CD14-positive monocyte (primary cell): ENCODE measurements around the gene DPRX. TPM values are rescaled to one million over a fixed set of nuclear protein-coding genes. Genes with fewer than 3 reads are reported as not detected.

Source experiments
- DNase-seq, 3 donors: peaks; one replicate each; pipeline ENCODE4 v3.0.0-alpha.2; 2011 to 2022
- H2AFZ ChIP-seq: 2 replicates; pipeline ENCODE4 v1.6.0; 2012; ENCODE audit warnings: mild to moderate bottlenecking, low read depth, low read length, inconsistent platforms; ENCODE audit not compliant: insufficient read depth, poor library complexity, severe bottlenecking
- H3K27ac ChIP-seq, 2 donors: 1 replicate in 1 of 2; 2 replicates in 1 of 2; pipeline ENCODE4 v1.5.1; 2012 to 2013; ENCODE audit warnings: low read length in 2 of 2, control low read depth in 1 of 2, inconsistent platforms in 1 of 2, low read depth in 1 of 2, mild to moderate bottlenecking in 1 of 2
- H3K27me3 ChIP-seq, 2 donors: one replicate each; pipeline versions ENCODE4 v1.6.0 to v1.6.1; 2011 to 2013; ENCODE audit warnings: low read length in 2 of 2; ENCODE audit not compliant: control insufficient read depth in 2 of 2, insufficient read depth in 2 of 2
- H3K36me3 ChIP-seq, 2 donors: replicated peaks in 1 of 2; 1 replicate in 1 of 2; 2 replicates in 1 of 2; pipeline versions ENCODE4 v1.5.1 to v1.6.1; 2012 to 2013; ENCODE audit warnings: low read length in 2 of 2, control low read depth in 1 of 2, inconsistent platforms in 1 of 2, mild to moderate bottlenecking in 1 of 2; ENCODE audit not compliant: insufficient read depth in 2 of 2, control insufficient read depth in 1 of 2
- H3K4me1 ChIP-seq, 2 donors: 1 replicate in 1 of 2; 2 replicates in 1 of 2; pipeline versions ENCODE4 v1.5.1 to v1.6.1; 2012 to 2013; ENCODE audit warnings: low read length in 2 of 2, control low read depth in 1 of 2, inconsistent platforms in 1 of 2, mild to moderate bottlenecking in 1 of 2, moderate library complexity in 1 of 2; ENCODE audit not compliant: insufficient read depth in 2 of 2, control insufficient read depth in 1 of 2
- H3K4me2 ChIP-seq: replicated peaks from 2 replicates; pipeline ENCODE3; 2012; ENCODE audit warnings: low read length, moderate library complexity, mild to moderate bottlenecking; ENCODE audit not compliant: poor library complexity, severe bottlenecking; ENCODE audit errors: extremely low read depth
- H3K4me3 ChIP-seq, 3 experiments: fragments of 200-600 bp in 1 of 3; sonication (generic) in 1 of 3; replicated peaks in 1 of 3; 1 replicate in 2 of 3; 2 replicates in 1 of 3; pipeline ENCODE4 v1.5.1; 2011 to 2013; ENCODE audit warnings: low read length in 3 of 3, mild to moderate bottlenecking in 3 of 3, control low read depth in 2 of 3, low read depth in 2 of 3, inconsistent platforms in 1 of 3, moderate library complexity in 1 of 3
- H3K79me2 ChIP-seq: 2 replicates; pipeline ENCODE4 v1.6.0; 2012; ENCODE audit warnings: mild to moderate bottlenecking, control low read depth, inconsistent platforms, low read length, moderate library complexity; ENCODE audit not compliant: insufficient read depth
- H3K9ac ChIP-seq: 2 replicates; pipeline ENCODE4 v1.6.0; 2017; ENCODE audit warnings: low read length, mild to moderate bottlenecking; ENCODE audit not compliant: insufficient read depth, poor library complexity, severe bottlenecking
- H3K9me3 ChIP-seq, 2 donors: replicated peaks in 1 of 2; 1 replicate in 1 of 2; 2 replicates in 1 of 2; pipeline versions ENCODE4 v1.5.1 to v1.6.1; 2012 to 2013; ENCODE audit warnings: low read length in 2 of 2, control low read depth in 1 of 2; ENCODE audit not compliant: control insufficient read depth in 1 of 2, insufficient read depth in 1 of 2
- H4K20me1 ChIP-seq: 2 replicates; pipeline ENCODE4 v1.6.0; 2012; ENCODE audit warnings: mild to moderate bottlenecking, low read length, control low read depth, moderate library complexity; ENCODE audit not compliant: insufficient read depth
- H3K27ac Mint-ChIP-seq, 7 donors: one replicate each; pipeline ENCODE4 v1.8.0; 2020; ENCODE audit warnings: mild to moderate bottlenecking in 7 of 7, mixed read lengths in 7 of 7, moderate library complexity in 6 of 7, inconsistent platforms in 2 of 7
- H3K27me3 Mint-ChIP-seq, 3 donors: one replicate each; pipeline ENCODE4 v1.8.0; 2021 to 2022; ENCODE audit warnings: low read depth in 3 of 3, mild to moderate bottlenecking in 3 of 3, mixed read lengths in 3 of 3, moderate library complexity in 3 of 3, inconsistent platforms in 1 of 3
- H3K36me3 Mint-ChIP-seq, 2 donors: one replicate each; pipeline ENCODE4 v1.8.0; 2020; ENCODE audit warnings: mixed read lengths in 2 of 2, inconsistent platforms in 1 of 2, mild to moderate bottlenecking in 1 of 2
- H3K4me1 Mint-ChIP-seq: one replicate; pipeline ENCODE4 v1.8.0; 2020; ENCODE audit warnings: mild to moderate bottlenecking, mixed read lengths
- H3K4me3 Mint-ChIP-seq, 2 donors: one replicate each; pipeline ENCODE4 v1.8.0; 2020; ENCODE audit warnings: mild to moderate bottlenecking in 2 of 2, mixed read lengths in 2 of 2, moderate library complexity in 1 of 2
- H3K9me3 Mint-ChIP-seq, 7 donors: one replicate each; pipeline ENCODE4 v1.8.0; 2020 to 2022; ENCODE audit warnings: mixed read lengths in 7 of 7, mild to moderate bottlenecking in 6 of 7, moderate library complexity in 6 of 7, inconsistent platforms in 2 of 7
- WGBS: methylation state at CpG from one replicate; pipeline ENCODE4 v1.1.5; 2013; ENCODE audit warnings: missing lambda C conversion rate; ENCODE audit not compliant: insufficient coverage; 5-methylcytosine and 5-hydroxymethylcytosine counted together
- intact Hi-C, 2 donors: fragments of 100-400 bp; cut with micrococcal nuclease; formaldehyde crosslinking; loops; one replicate each; pipeline versions ENCODE4 v1.15.0 to v1.15.1; 2023
- polyA plus RNA-seq, 3 donors: library from polyadenylated mRNA; depleted of rRNA in 1 of 3; unstranded in 2 of 3; stranded (reverse) in 1 of 3; fragments of 300-500 nt in 2 of 3; fragments of >200 nt in 1 of 3; fragmentation: Illumina TruSeq in 2 of 3; gene quantifications; 1 replicate in 2 of 3; 2 replicates in 1 of 3; pipeline ENCODE4 v1.2.3, GENCODE V29; 2012 to 2021
- TF ChIP-seq, protein P1 (sequence below): fragments of 200-600 bp; IDR thresholded peaks from one replicate; pipeline ENCODE4 v1.8.0; 2022; ENCODE audit warnings: antibody characterized with exemption, mild to moderate bottlenecking

DPRX gene
- polyA plus RNA-seq, 3 donors: not detected

DNA sequence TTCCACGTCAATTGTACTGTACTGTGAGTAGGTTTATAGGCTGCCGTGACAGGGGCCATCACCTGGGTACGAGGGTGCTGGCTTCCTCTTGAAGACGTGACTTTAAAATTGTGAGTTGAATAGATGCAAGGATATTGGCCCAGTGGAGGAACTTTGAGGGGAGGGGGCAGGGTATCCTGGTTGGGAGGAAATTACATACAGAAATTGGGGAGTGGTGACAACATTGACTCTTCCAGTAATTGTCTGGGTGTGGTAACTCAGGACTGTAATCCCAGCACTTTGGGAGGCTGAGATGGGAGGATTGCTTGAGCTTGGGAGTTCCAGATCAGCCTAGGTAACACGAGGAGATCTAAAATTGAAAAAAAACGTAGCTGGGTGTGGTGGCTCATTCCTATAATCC lies 30.4 kb downstream of the DPRX start:
- Histone ChIP-seq H2AFZ (no peak overlapping the region), H3K4me3 (no peak overlapping the region), H3K9ac (no peak overlapping the region), H3K79me2 (no peaks in the 10 kb centered on the region), H3K27me3 (no peaks in the 10 kb centered on the region), H3K9me3 (peaks cover 0 to 2% of the 10 kb centered on the region in 2 donors), H3K27ac (no peak overlapping the region), H4K20me1 (no peaks in the 10 kb centered on the region), H3K36me3 (no peaks in the 10 kb centered on the region), H3K4me1 (no peaks in the 10 kb centered on the region), H3K4me2 (no peak overlapping the region)
- H3K4me3 Mint-ChIP-seq: no peak overlapping the region
- WGBS: 87% methylated on average over 3 of the region's 6 CpGs
- no peak for DNase-seq
- H3K27ac Mint-ChIP-seq: no peak overlapping the region
- intact Hi-C loops: no loop called here
- H3K4me1 Mint-ChIP-seq: no peaks in the 10 kb centered on the region
- no peaks in the 10 kb centered on the region for H3K36me3 Mint-ChIP-seq
- TF ChIP-seq, protein P1, sequence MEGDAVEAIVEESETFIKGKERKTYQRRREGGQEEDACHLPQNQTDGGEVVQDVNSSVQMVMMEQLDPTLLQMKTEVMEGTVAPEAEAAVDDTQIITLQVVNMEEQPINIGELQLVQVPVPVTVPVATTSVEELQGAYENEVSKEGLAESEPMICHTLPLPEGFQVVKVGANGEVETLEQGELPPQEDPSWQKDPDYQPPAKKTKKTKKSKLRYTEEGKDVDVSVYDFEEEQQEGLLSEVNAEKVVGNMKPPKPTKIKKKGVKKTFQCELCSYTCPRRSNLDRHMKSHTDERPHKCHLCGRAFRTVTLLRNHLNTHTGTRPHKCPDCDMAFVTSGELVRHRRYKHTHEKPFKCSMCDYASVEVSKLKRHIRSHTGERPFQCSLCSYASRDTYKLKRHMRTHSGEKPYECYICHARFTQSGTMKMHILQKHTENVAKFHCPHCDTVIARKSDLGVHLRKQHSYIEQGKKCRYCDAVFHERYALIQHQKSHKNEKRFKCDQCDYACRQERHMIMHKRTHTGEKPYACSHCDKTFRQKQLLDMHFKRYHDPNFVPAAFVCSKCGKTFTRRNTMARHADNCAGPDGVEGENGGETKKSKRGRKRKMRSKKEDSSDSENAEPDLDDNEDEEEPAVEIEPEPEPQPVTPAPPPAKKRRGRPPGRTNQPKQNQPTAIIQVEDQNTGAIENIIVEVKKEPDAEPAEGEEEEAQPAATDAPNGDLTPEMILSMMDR: no peak
- H3K27me3 Mint-ChIP-seq: peaks cover 2 to 5% (median 4%) of the 10 kb centered on the region in 3 donors
- H3K9me3 Mint-ChIP-seq: peaks cover 0 to 5% (median 0%) of the 10 kb centered on the region in 7 donors

DNA sequence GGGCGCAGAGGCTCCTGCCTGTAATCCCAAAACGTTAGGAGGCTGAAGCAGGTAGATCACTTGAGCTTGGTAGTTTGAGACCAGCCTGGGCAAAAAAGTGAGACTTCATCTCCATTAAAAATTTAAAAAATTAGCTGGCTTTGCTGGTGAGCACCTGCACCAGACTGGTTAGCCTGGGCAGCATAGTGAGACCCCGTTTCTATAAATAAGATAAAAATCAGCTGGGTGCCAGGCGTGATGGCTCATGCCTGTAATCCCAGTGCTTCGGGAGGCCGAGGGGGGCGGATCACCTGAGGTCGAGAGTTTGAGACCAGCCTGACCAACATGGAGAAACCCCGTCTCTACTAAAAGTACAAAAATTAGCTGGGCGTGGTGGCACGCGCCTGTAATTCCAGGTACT lies 32.4 kb downstream of the DPRX start:
- Mint-ChIP-seq H3K9me3 (peaks cover 0 to 2% (median 0%) of the 10 kb centered on the region in 7 donors), H3K27me3 (peaks cover 2 to 7% (median 5%) of the 10 kb centered on the region in 3 donors), H3K36me3 (no peaks in the 10 kb centered on the region), H3K4me3 (no peak overlapping the region), H3K4me1 (no peaks in the 10 kb centered on the region), H3K27ac (no peak overlapping the region)
- H3K27me3 ChIP-seq: no peaks in the 10 kb centered on the region
- H3K36me3 ChIP-seq: no peaks in the 10 kb centered on the region
- H2AFZ ChIP-seq: no peak overlapping the region
- intact Hi-C loops: no loop called here
- H3K4me2 ChIP-seq: no peak overlapping the region
- H3K4me3 ChIP-seq: no peak overlapping the region
- TF ChIP-seq, protein P1: no peak
- H3K27ac ChIP-seq: no peak overlapping the region
- H3K9me3 ChIP-seq: no peaks in the 10 kb centered on the region
- H4K20me1 ChIP-seq: no peaks in the 10 kb centered on the region
- H3K9ac ChIP-seq: no peak overlapping the region
- no peaks in the 10 kb centered on the region for H3K79me2 ChIP-seq
- no peaks in the 10 kb centered on the region for H3K4me1 ChIP-seq
- WGBS: 88% methylated on average over 10 of the region's 12 CpGs
- no peak for DNase-seq
